ENCODE measurements around the gene RPS6KA2. TPM values are rescaled to one million over a fixed set of nuclear protein-coding genes. Genes with fewer than 3 reads are reported as not detected.

The RPS6KA2 gene
- total and polyA plus RNA-seq, 2 donors (not counting 1 experiment from before 2014, with no cell fraction given) = 2.2 to 16.0 TPM

DNA sequence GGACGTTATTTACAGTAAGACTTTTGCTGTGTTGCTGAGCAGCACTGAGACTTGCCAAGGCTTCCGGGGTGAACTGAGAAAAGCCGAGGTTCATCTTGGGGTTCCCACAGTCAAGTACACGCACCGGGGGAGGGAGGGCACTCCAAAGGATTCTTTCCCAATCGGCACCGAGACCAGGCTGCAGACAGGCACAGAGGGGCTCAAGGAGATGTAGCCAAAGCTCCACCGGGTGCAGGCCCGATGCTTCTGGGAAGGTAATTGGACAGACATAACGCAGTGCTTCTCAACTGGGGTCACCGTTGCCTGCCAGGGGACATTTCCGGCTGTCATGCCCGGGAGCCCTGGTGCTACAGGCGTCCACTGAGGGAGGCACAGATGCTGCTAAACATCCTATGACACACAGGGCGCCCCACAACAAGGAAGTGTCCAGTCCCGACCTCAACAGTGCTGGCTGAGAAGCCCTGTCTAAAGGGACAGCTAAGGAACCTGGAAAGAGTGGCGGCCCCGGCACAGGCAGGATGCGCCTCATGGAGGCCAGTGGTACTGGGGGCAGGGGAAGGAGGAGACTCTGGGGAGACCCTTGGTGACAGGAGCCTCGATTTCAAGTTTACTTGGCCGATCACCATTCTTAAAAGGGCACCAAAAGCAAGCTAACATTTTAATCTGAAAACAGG is 133.5 kb downstream of the RPS6KA2 start:
- Histone ChIP-seq H4K20me1 (ENCODE audit: control insufficient read depth, insufficient read depth, low read length, poor library complexity, severe bottlenecking) (no peaks in the 10 kb centered on the region), H3K27ac (ENCODE audit: low read length in 2 of 2) (no peak overlapping the region), H3K79me2 (ENCODE audit: control insufficient read depth, insufficient read depth, low read length) (no peaks in the 10 kb centered on the region), H3K4me2 (replicated peaks; ENCODE audit: low read depth, low read length, poor library complexity, severe bottlenecking) (no peak overlapping the region), H3K27me3 (replicated peaks in 1 of 4; ENCODE audit: control extremely low read depth in 1 of 4, control insufficient read depth in 3 of 4, insufficient read depth in 4 of 4, low read length in 3 of 4) (no peaks in the 10 kb centered on the region), H2AFZ (ENCODE audit: insufficient read depth, low read depth, low read length, poor library complexity, severe bottlenecking) (no peak overlapping the region), H3K9me3 (ENCODE audit: control extremely low read depth in 1 of 3, control insufficient read depth in 2 of 3, insufficient read depth in 1 of 3, low read length in 2 of 3) (peaks cover 0 to 13% (median 3%) of the 10 kb centered on the region in 3 donors), H3K9ac (ENCODE audit: low read length) (no peak overlapping the region), H3K4me1 (ENCODE audit: control insufficient read depth in 2 of 2, insufficient read depth in 2 of 2, low read length in 2 of 2) (peaks cover 3% of the 10 kb centered on the region in 2 donors), H3K36me3 (replicated peaks in 1 of 2; ENCODE audit: control extremely low read depth in 1 of 2, control insufficient read depth in 1 of 2, extremely low read depth in 1 of 2, insufficient read depth in 2 of 2, low read length in 1 of 2) (no peaks in the 10 kb centered on the region), H3K4me3 (ENCODE audit: control extremely low read depth in 1 of 5, extremely low read depth in 1 of 5, insufficient read depth in 1 of 5, low read depth in 2 of 5, low read length in 4 of 5) (no peak overlapping the region)
- TF ChIP-seq EZH2 (IDR thresholded peaks at IDR 0.05; ENCODE audit: borderline replicate concordance, insufficient read depth, low read depth, low read length, poor library complexity, severe bottlenecking) = no peak
- TF ChIP-seq, protein P1, sequence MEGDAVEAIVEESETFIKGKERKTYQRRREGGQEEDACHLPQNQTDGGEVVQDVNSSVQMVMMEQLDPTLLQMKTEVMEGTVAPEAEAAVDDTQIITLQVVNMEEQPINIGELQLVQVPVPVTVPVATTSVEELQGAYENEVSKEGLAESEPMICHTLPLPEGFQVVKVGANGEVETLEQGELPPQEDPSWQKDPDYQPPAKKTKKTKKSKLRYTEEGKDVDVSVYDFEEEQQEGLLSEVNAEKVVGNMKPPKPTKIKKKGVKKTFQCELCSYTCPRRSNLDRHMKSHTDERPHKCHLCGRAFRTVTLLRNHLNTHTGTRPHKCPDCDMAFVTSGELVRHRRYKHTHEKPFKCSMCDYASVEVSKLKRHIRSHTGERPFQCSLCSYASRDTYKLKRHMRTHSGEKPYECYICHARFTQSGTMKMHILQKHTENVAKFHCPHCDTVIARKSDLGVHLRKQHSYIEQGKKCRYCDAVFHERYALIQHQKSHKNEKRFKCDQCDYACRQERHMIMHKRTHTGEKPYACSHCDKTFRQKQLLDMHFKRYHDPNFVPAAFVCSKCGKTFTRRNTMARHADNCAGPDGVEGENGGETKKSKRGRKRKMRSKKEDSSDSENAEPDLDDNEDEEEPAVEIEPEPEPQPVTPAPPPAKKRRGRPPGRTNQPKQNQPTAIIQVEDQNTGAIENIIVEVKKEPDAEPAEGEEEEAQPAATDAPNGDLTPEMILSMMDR (IDR thresholded peaks at IDR 0.05) = no peak
- H3K4me3 Mint-ChIP-seq = no peak overlapping the region
- no peak for DNase-seq
- H3K27me3 Mint-ChIP-seq = no peaks in the 10 kb centered on the region
- peaks cover 5% of the 10 kb centered on the region for H3K4me1 Mint-ChIP-seq
- ChIA-PET CTCF (interaction anchor here (0.7 to 1.2 kb wide), 2 partner anchors 20 to 223 kb away, joined by 3 read pairs; no protein-coding TSS in a partner anchor), POLR2A (no interaction called here)
- H3K27ac Mint-ChIP-seq = no peak overlapping the region
- no peaks in the 10 kb centered on the region for H3K9me3 Mint-ChIP-seq (ENCODE audit: insufficient read depth)
- no peak for ATAC-seq (ENCODE audit: low read depth)
- intact Hi-C loops (cut with micrococcal nuclease) = no loop called here
- 97% methylated on average over 19 of the region's 21 CpGs for WGBS (ENCODE audit: insufficient coverage)

DNA sequence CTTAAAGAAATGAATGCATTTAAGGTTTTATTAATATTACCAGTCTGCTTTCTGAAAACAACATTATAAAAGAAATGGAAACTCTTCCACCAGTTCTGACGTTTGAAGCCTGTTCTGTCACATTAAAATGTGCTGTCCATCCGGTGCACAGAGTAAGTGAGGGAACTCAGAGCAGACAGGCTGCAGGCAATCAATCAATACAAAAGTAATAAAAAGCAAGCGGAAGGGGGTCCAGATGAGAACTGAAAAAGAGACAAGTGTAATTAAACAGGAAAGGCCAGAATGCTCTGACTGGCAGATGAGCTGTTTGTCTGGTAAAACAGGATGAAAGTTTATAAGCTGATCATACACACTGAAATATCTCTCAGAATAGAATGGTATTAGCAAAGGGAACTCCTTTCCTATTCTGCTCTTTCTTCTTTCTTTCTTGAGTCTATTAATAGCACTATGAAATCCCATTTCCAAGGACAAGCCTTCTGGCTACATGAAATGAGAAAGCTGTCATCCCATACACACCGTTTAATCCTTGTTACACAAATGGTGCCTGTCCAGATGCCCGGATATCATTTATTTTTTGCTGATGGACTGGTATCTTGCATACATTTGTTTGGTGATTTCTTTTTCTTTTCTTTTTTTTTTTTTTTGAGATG is 134.8 kb downstream of the RPS6KA2 start:
- no peaks in the 10 kb centered on the region for H3K36me3 ChIP-seq (replicated peaks in 1 of 2; ENCODE audit: control extremely low read depth in 1 of 2, control insufficient read depth in 1 of 2, extremely low read depth in 1 of 2, insufficient read depth in 2 of 2, low read length in 1 of 2)
- H3K79me2 ChIP-seq (ENCODE audit: control insufficient read depth, insufficient read depth, low read length) = no peaks in the 10 kb centered on the region
- H3K27me3 Mint-ChIP-seq = no peaks in the 10 kb centered on the region
- H3K27ac Mint-ChIP-seq = no peak overlapping the region
- no peaks in the 10 kb centered on the region for H3K27me3 ChIP-seq (replicated peaks in 1 of 4; ENCODE audit: control extremely low read depth in 1 of 4, control insufficient read depth in 3 of 4, insufficient read depth in 4 of 4, low read length in 3 of 4)
- H3K4me3 Mint-ChIP-seq = no peak overlapping the region
- H2AFZ ChIP-seq (ENCODE audit: insufficient read depth, low read depth, low read length, poor library complexity, severe bottlenecking) = no peak overlapping the region
- no peak for TF ChIP-seq EZH2 (IDR thresholded peaks at IDR 0.05; ENCODE audit: borderline replicate concordance, insufficient read depth, low read depth, low read length, poor library complexity, severe bottlenecking)
- TF ChIP-seq, protein P1 (IDR thresholded peaks at IDR 0.05) = no peak
- no CpG with 5 or more reads among the region's 5 CpGs for WGBS (ENCODE audit: insufficient coverage)
- H3K4me3 ChIP-seq (ENCODE audit: control extremely low read depth in 1 of 5, extremely low read depth in 1 of 5, insufficient read depth in 1 of 5, low read depth in 2 of 5, low read length in 4 of 5) = no peak overlapping the region
- intact Hi-C loops (cut with micrococcal nuclease) = no loop called here
- peaks cover 2% of the 10 kb centered on the region for H3K9me3 Mint-ChIP-seq (ENCODE audit: insufficient read depth)
- ChIA-PET CTCF (interaction anchor here (0.7 to 1.2 kb wide), 2 partner anchors 20 to 22 kb away, joined by 3 read pairs; no protein-coding TSS in a partner anchor), POLR2A (no interaction called here)
- H4K20me1 ChIP-seq (ENCODE audit: control insufficient read depth, insufficient read depth, low read length, poor library complexity, severe bottlenecking) = no peaks in the 10 kb centered on the region
- ATAC-seq (ENCODE audit: low read depth) = no peak
- H3K9ac ChIP-seq (ENCODE audit: low read length) = no peak overlapping the region
- H3K4me1 Mint-ChIP-seq = peaks cover 18% of the 10 kb centered on the region
- H3K27ac ChIP-seq (ENCODE audit: low read length in 2 of 2) = no peak overlapping the region
- H3K4me2 ChIP-seq (replicated peaks; ENCODE audit: low read depth, low read length, poor library complexity, severe bottlenecking) = no peak overlapping the region
- H3K4me1 ChIP-seq (ENCODE audit: control insufficient read depth in 2 of 2, insufficient read depth in 2 of 2, low read length in 2 of 2) = peaks cover 13 to 16% of the 10 kb centered on the region in 2 donors
- no peak for DNase-seq
- H3K9me3 ChIP-seq (ENCODE audit: control extremely low read depth in 1 of 3, control insufficient read depth in 2 of 3, insufficient read depth in 1 of 3, low read length in 2 of 3) = peaks cover 0 to 15% (median 6%) of the 10 kb centered on the region in 3 donors

Measured in B cell (primary cell).